Mesendoderm (in vitro differentiated cells): ENCODE data around the gene PADI4.
A peak's percentile ranks its signal among the peaks of the same experiment; 100 is the strongest.
"Not testable (repeated sequence)": the region's sequence is repeated elsewhere in the genome, so short reads cannot be mapped to it uniquely, and the experiment has no call there.

ENCODE experiments used
- DNase-seq: peaks from one replicate; pipeline ENCODE4 v3.0.0; 2013
- H2AK5ac ChIP-seq: 2 replicates; pipeline ENCODE4 v1.6.1; 2013; ENCODE audit warnings: low read length, inconsistent platforms
- H2BK120ac ChIP-seq: 2 replicates; pipeline ENCODE4 v1.6.1; 2013; ENCODE audit warnings: low read depth, mild to moderate bottlenecking, low read length, moderate library complexity, mixed read lengths
- H2BK15ac ChIP-seq: replicated peaks from 2 replicates; pipeline ENCODE4 v1.6.1; 2013; ENCODE audit warnings: low read depth, mild to moderate bottlenecking, moderate library complexity
- H2BK5ac ChIP-seq: 2 replicates; pipeline ENCODE4 v1.6.1; 2013; ENCODE audit warnings: low read length, inconsistent platforms
- H3K18ac ChIP-seq: 2 replicates; pipeline ENCODE4 v1.6.1; 2013; ENCODE audit warnings: mild to moderate bottlenecking, low read length, mixed read lengths
- H3K23ac ChIP-seq: one replicate; pipeline ENCODE4 v1.6.1; 2013; ENCODE audit warnings: low read length
- H3K27ac ChIP-seq: 2 replicates; pipeline ENCODE4 v1.5.1; 2013; ENCODE audit warnings: low read depth, mild to moderate bottlenecking, inconsistent platforms, low read length, moderate library complexity
- H3K27me3 ChIP-seq: 2 replicates; pipeline ENCODE4 v1.6.1; 2013; ENCODE audit warnings: low read length, control low read depth, mild to moderate bottlenecking, inconsistent platforms; ENCODE audit not compliant: insufficient read depth, poor library complexity
- H3K36me3 ChIP-seq: 2 replicates; pipeline ENCODE4 v1.6.1; 2013; ENCODE audit warnings: low read length, inconsistent platforms; ENCODE audit not compliant: control insufficient read depth, insufficient read depth
- H3K4ac ChIP-seq: one replicate; pipeline ENCODE4 v1.6.1; 2013; ENCODE audit warnings: low read depth, mild to moderate bottlenecking, low read length, moderate library complexity
- H3K4me1 ChIP-seq: 2 replicates; pipeline ENCODE4 v1.6.1; 2013; ENCODE audit warnings: low read depth, low read length, inconsistent platforms; ENCODE audit not compliant: control insufficient read depth
- H3K4me2 ChIP-seq: 2 replicates; pipeline ENCODE4 v1.6.1; 2013; ENCODE audit warnings: low read length
- H3K4me3 ChIP-seq: 2 replicates; pipeline ENCODE4 v1.5.1; 2013; ENCODE audit warnings: mild to moderate bottlenecking, low read length
- H3K56ac ChIP-seq: one replicate; pipeline ENCODE4 v1.6.1; 2013; ENCODE audit warnings: low read length
- H3K79me1 ChIP-seq: 2 replicates; pipeline ENCODE4 v1.6.1; 2013; ENCODE audit warnings: low read length, inconsistent platforms
- H3K79me2 ChIP-seq: 2 replicates; pipeline ENCODE4 v1.6.1; 2013; ENCODE audit warnings: mild to moderate bottlenecking, low read length; ENCODE audit not compliant: control insufficient read depth, insufficient read depth
- H3K9ac ChIP-seq: 2 replicates; pipeline ENCODE4 v1.6.1; 2013; ENCODE audit warnings: low read length, inconsistent platforms
- H4K5ac ChIP-seq: one replicate; pipeline ENCODE4 v1.6.1; 2013; ENCODE audit warnings: low read length
- H4K8ac ChIP-seq: one replicate; pipeline ENCODE4 v1.6.1; 2013; ENCODE audit warnings: low read depth, mild to moderate bottlenecking, control low read depth, low read length, moderate library complexity
- WGBS: extraction: QIAGEN DNeasy Blood & Tissue Kit; methylation state at CpG from one replicate; pipeline ENCODE4 v1.1.7; 2013; ENCODE audit warnings: low lambda C conversion rate, missing lambda C conversion rate; ENCODE audit not compliant: insufficient coverage; ENCODE audit errors: extremely low coverage; 5-methylcytosine and 5-hydroxymethylcytosine counted together

The PADI4 gene

DNA sequence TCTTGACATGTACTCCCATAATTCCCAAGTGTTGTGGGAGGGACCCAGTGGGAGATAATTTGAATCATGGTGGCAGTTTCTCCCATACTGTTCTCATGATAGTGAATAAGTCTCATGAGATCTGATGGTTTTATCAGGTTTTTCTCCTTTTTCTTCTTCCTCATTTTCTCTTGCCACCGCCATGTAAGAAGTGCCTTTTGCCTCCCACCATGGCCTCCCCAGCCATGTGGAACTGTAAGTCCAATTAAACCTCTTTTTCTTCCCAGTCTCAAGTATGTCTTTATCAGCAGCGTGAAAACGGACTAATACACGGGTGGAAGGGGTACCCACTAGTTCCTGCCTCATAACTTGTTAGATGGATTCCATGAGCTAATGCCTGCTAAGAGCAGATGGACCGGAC, 37.5 kb downstream of the PADI4 start:
- H2AK5ac ChIP-seq, H3K23ac ChIP-seq, H3K4me2 ChIP-seq, H3K36me3 ChIP-seq, H3K56ac ChIP-seq, H3K4me1 ChIP-seq, H2BK5ac ChIP-seq, H2BK15ac ChIP-seq, H3K27ac ChIP-seq, H2BK120ac ChIP-seq, H3K9ac ChIP-seq, H3K79me2 ChIP-seq, H3K79me1 ChIP-seq, H4K8ac ChIP-seq, H3K27me3 ChIP-seq, DNase-seq, H3K4me3 ChIP-seq, H3K18ac ChIP-seq, H4K5ac ChIP-seq, H3K4ac ChIP-seq: not testable (repeated sequence)
- no CpG with 5 or more reads among the region's 5 CpGs for WGBS

DNA sequence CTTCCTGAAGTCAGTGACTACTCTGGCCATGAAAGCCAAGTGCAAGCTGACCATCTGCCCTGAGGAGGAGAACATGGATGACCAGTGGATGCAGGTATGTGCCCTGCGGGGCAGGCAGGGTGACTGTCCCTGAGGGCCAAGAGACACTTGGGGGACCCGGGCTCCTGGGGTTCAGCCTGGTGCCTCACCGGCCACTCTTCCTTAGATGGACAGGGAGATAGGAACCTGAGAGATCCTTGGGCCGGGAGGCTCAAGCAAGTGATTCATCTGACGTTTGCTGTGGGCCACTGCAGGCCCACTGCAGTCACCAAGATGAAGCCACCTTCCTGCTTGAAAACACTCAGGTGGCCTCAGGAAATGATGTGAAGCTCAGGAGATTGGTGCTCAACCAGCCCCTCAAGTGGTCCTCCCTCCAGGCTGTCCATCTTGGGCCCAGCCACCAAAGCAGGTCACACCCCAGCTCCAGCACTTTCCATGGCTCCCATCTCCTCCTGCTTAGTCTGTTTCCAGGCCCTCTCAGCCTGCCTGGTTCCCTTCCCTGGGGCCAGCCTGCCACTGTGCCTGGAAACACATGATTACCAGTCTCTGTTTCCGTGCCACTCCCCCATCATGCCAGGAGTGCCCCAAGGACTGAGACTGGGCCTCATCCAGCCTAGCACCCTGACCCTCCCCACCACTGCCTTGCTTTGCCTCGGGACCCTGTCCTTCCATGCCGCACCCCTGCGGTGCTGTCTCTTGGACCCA, 38.2 kb downstream of the PADI4 start:
- no peak overlapping the region for H2BK120ac ChIP-seq
- no peak overlapping the region for H4K8ac ChIP-seq
- no peaks in the 10 kb centered on the region for H3K79me2 ChIP-seq
- H3K27me3 ChIP-seq, result no peaks in the 10 kb centered on the region
- H3K4me3 ChIP-seq, result no peak overlapping the region
- no peak overlapping the region for H3K18ac ChIP-seq
- no CpG with 5 or more reads among the region's 9 CpGs for WGBS
- no peak for DNase-seq
- H3K27ac ChIP-seq, result no peak overlapping the region
- H2BK15ac ChIP-seq, result no peak overlapping the region
- no peak overlapping the region for H3K4ac ChIP-seq
- H3K79me1 ChIP-seq, result no peaks in the 10 kb centered on the region
- H3K4me2 ChIP-seq, result no peak overlapping the region
- no peak overlapping the region for H2BK5ac ChIP-seq
- no peak overlapping the region for H3K23ac ChIP-seq
- H4K5ac ChIP-seq, result no peak overlapping the region
- no peak overlapping the region for H3K56ac ChIP-seq
- H3K9ac ChIP-seq, result no peak overlapping the region
- no peaks in the 10 kb centered on the region for H3K36me3 ChIP-seq
- no peaks in the 10 kb centered on the region for H3K4me1 ChIP-seq
- H2AK5ac ChIP-seq, result no peak overlapping the region

DNA sequence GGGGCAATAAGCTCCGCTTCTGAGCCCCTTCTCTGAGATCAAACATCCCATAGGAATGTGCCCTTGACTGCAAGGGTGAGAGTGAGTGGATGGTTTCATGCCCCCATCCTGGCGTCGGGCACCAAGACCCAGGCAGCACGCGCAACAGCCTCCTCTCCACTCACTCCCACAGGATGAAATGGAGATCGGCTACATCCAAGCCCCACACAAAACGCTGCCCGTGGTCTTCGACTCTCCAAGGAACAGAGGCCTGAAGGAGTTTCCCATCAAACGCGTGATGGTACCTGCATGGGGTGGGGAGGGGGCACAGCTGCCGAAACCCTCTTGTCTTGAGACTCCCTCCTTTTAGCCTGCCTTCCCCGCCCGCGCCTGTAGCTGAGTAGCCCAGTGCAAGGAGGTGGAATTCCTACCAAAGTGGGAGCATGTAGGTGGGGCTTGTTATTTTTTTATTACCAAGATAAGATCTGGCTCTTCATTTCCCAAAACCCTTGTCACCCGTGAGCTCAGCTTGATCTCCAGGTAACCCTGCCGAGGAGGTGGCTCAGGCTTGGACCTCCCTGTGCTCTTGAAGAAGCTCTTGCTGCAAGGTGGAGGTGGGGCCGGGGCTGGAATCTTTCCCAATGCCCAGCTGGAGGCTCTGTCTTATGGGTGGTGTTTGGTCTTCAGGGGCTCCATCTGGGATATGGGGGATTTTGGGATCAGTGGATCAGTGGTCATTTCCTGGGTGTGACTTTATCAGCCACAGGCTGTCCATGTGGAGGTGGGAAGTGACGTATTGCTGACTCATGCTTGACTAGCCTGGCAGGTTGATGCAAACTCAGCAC, 40.0 kb downstream of the PADI4 start:
- Histone ChIP-seq H2BK15ac (no peak overlapping the region), H3K23ac (peak overlapping the region; percentile 45), H2BK5ac (no peak overlapping the region), H3K4me3 (no peak overlapping the region), H4K5ac (no peak overlapping the region), H3K36me3 (no peaks in the 10 kb centered on the region), H2AK5ac (no peak overlapping the region), H3K27me3 (no peaks in the 10 kb centered on the region), H3K79me1 (no peaks in the 10 kb centered on the region), H3K9ac (no peak overlapping the region), H4K8ac (no peak overlapping the region), H3K27ac (no peak overlapping the region), H2BK120ac (no peak overlapping the region), H3K79me2 (no peaks in the 10 kb centered on the region), H3K18ac (no peak overlapping the region), H3K4me1 (no peaks in the 10 kb centered on the region), H3K4me2 (no peak overlapping the region), H3K56ac (peak overlapping the region; percentile 42), H3K4ac (no peak overlapping the region)
- WGBS, result no CpG with 5 or more reads among the region's 19 CpGs
- no peak for DNase-seq

DNA sequence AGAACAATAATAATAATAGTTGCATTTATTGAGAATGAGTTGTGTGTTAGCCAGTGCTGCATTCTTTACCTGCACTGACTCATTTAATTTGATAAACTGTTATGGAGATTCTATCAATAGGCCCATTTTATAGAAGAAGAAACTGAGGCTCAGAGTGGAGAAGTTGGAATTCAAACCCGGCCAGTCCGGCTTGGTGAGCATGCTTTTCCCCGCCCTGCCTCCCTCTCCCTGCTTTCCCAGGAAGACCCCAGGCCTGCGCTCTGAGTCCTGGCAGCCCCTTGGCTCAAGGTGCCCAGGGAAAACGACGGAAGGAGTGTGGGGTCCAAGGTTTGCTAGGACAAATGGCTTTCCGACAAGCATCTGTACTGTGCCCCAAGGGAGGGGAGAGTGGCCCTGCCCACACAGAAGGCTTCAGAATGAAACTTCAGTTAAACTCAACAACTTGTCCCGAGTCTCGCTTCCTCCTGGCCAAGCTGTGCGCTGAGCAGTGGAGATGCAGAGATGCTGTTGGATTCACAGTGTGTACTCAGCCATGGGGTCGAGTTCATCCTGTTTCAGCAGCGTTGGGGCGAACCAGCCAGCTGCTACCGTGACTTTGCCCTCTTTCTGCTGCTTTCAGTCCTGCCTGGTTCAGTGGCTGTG, 40.7 kb downstream of the PADI4 start:
- Histone ChIP-seq H3K27me3 (no peaks in the 10 kb centered on the region), H3K79me1 (no peaks in the 10 kb centered on the region), H3K4me3 (no peak overlapping the region), H4K8ac (no peak overlapping the region), H3K23ac (no peak overlapping the region), H2AK5ac (peak overlapping the region; percentile 51), H3K9ac (no peak overlapping the region), H3K79me2 (no peaks in the 10 kb centered on the region), H2BK120ac (no peak overlapping the region), H4K5ac (no peak overlapping the region), H3K4me1 (no peaks in the 10 kb centered on the region), H3K56ac (peak overlapping the region; percentile 42), H3K27ac (no peak overlapping the region), H3K36me3 (no peaks in the 10 kb centered on the region), H3K4ac (no peak overlapping the region), H3K4me2 (no peak overlapping the region), H3K18ac (no peak overlapping the region), H2BK5ac (no peak overlapping the region), H2BK15ac (no peak overlapping the region)
- no CpG with 5 or more reads among the region's 14 CpGs for whole genome bisulfite sequencing
- DNase-seq, result no peak

GRCh38 chr1:17350083-17350482, 42.1 kb downstream of the PADI4 start:
- Histone ChIP-seq H3K4me1 (no peaks in the 10 kb centered on the region), H2BK120ac (no peak overlapping the region), H4K8ac (no peak overlapping the region), H2AK5ac (no peak overlapping the region), H3K79me2 (no peaks in the 10 kb centered on the region), H3K23ac (no peak overlapping the region), H3K79me1 (no peaks in the 10 kb centered on the region), H3K27me3 (no peaks in the 10 kb centered on the region), H3K36me3 (no peaks in the 10 kb centered on the region), H2BK15ac (no peak overlapping the region), H3K56ac (no peak overlapping the region), H3K4ac (no peak overlapping the region), H3K18ac (no peak overlapping the region), H3K9ac (no peak overlapping the region), H3K4me2 (no peak overlapping the region), H3K4me3 (no peak overlapping the region), H2BK5ac (no peak overlapping the region), H3K27ac (no peak overlapping the region), H4K5ac (no peak overlapping the region)
- no peak for DNase-seq
- WGBS, result no CpG with 5 or more reads among the region's 8 CpGs
